HepG2 (cell line): Measurements from ENCODE around the gene PNRC1. TPM values are rescaled to one million over a fixed set of nuclear protein-coding genes. Genes with fewer than 3 reads are reported as not detected.

Source experiments
- CEBPG ChIP-seq: IDR thresholded peaks from 2 replicates; pipeline ENCODE4 v1.6.1; 2016
- GPN1 ChIP-seq: sonication (generic); formaldehyde crosslinking; IDR thresholded peaks from 2 replicates; pipeline ENCODE4 v1.5.1; 2020; ENCODE audit warnings: missing genetic modification reagents, borderline replicate concordance
- HCFC1 ChIP-seq: fragments of 150-350 bp; IDR thresholded peaks from 2 replicates; pipeline ENCODE4 v1.6.1; 2014; ENCODE audit warnings: low read depth, low read length
- HMG20B ChIP-seq: conservative IDR thresholded peaks from 2 replicates; pipeline ENCODE4 v1.6.1; 2016; ENCODE audit warnings: missing genetic modification reagents, missing compliant biosample characterization
- RBFOX2 ChIP-seq: fragments of 200-400 bp; formaldehyde crosslinking; IDR thresholded peaks from 2 replicates; pipeline ENCODE4 v1.6.1; 2017; ENCODE audit warnings: low read depth, mild to moderate bottlenecking, low read length
- SATB2 ChIP-seq: sonication (generic); formaldehyde crosslinking; IDR thresholded peaks from 2 replicates; pipeline ENCODE4 v1.5.0; 2020; ENCODE audit warnings: missing genetic modification reagents
- SP2 ChIP-seq: sonication (generic); formaldehyde crosslinking; IDR thresholded peaks from 2 replicates; pipeline ENCODE4 v1.5.1; 2020; ENCODE audit warnings: mild to moderate bottlenecking, missing genetic modification reagents
- SRF ChIP-seq: IDR thresholded peaks from 2 replicates; pipeline ENCODE4 v1.6.1; 2011; ENCODE audit warnings: mild to moderate bottlenecking, low read depth, low read length, moderate library complexity
- TGIF2 ChIP-seq: IDR thresholded peaks from 2 replicates; pipeline ENCODE4 v1.6.1; 2016; ENCODE audit warnings: control low read depth, missing compliant biosample characterization
- THAP11 ChIP-seq: IDR thresholded peaks from 2 replicates; pipeline ENCODE4 v1.6.1; 2016; ENCODE audit warnings: missing biosample characterization, missing genetic modification reagents
- TRIM24 ChIP-seq: sonication (generic); formaldehyde crosslinking; IDR thresholded peaks from 2 replicates; pipeline ENCODE4 v1.8.0; 2022; ENCODE audit warnings: mild to moderate bottlenecking, missing genetic modification reagents
- ZNF124 ChIP-seq: sonication (generic); formaldehyde crosslinking; IDR thresholded peaks from 2 replicates; pipeline ENCODE4 v1.4.0; 2020; ENCODE audit warnings: missing genetic modification reagents
- ZNF317 ChIP-seq: sonication (generic); formaldehyde crosslinking; IDR thresholded peaks from 2 replicates; pipeline ENCODE4 v1.5.0; 2020; ENCODE audit warnings: mild to moderate bottlenecking, missing genetic modification reagents
- ZNF354B ChIP-seq: sonication (generic); formaldehyde crosslinking; IDR thresholded peaks from 2 replicates; pipeline ENCODE4 v1.8.0; 2022; ENCODE audit warnings: mild to moderate bottlenecking, missing genetic modification reagents
- ZNF382 ChIP-seq: sonication (generic); formaldehyde crosslinking; IDR thresholded peaks from 2 replicates; pipeline ENCODE4 v1.5.0; 2020; ENCODE audit warnings: missing genetic modification reagents, mild to moderate bottlenecking, borderline replicate concordance
- ZNF572 ChIP-seq: sonication (generic); formaldehyde crosslinking; IDR thresholded peaks from 2 replicates; pipeline ENCODE4 v1.5.1; 2020; ENCODE audit warnings: mild to moderate bottlenecking, missing genetic modification reagents
- ZNF589 ChIP-seq: sonication (generic); formaldehyde crosslinking; conservative IDR thresholded peaks from 2 replicates; pipeline ENCODE4 v1.8.0; 2022; ENCODE audit warnings: mild to moderate bottlenecking, moderate library complexity, missing genetic modification reagents
- ZNF780A ChIP-seq: sonication (generic); formaldehyde crosslinking; IDR thresholded peaks from 2 replicates; pipeline ENCODE4 v1.8.0; 2022; ENCODE audit warnings: mild to moderate bottlenecking, missing genetic modification reagents, moderate library complexity
- ZNF839 ChIP-seq: sonication (generic); formaldehyde crosslinking; IDR thresholded peaks from 2 replicates; pipeline ENCODE4 v1.4.0; 2020; ENCODE audit warnings: missing genetic modification reagents, mild to moderate bottlenecking, borderline replicate concordance
- polyA plus RNA-seq, 8 experiments: library from polyadenylated mRNA; depleted of rRNA in 3 of 8; stranded (reverse) in 7 of 8; unstranded in 1 of 8; fragments of >200 nt; fragmentation: Illumina TruSeq in 4 of 8; extraction: Trizol in 4 of 8; gene quantifications; 2 replicates each; pipeline versions ENCODE4 v1.2.1 to v1.2.3, GENCODE V29; 2011 to 2016; ENCODE audit warnings: low read depth in 4 of 8, missing spikeins in 1 of 8, mixed read lengths in 1 of 8; ENCODE audit not compliant: insufficient read depth in 1 of 8
- total RNA-seq, 5 experiments: library from RNA; depleted of rRNA; stranded (reverse); fragments of >200 nt; fragmentation: Illumina TruSeq; extraction: Trizol; gene quantifications; 2 replicates each; pipeline ENCODE4 v1.2.3, GENCODE V29; 2016; ENCODE audit warnings: low read depth in 1 of 5
- TF ChIP-seq, protein P1 (sequence below): sonication (generic); formaldehyde crosslinking; IDR thresholded peaks from 2 replicates; pipeline ENCODE4 v1.4.0; 2020; ENCODE audit warnings: mild to moderate bottlenecking, missing genetic modification reagents, borderline replicate concordance
- TF ChIP-seq, protein P2 (sequence below): sonication (generic); formaldehyde crosslinking; IDR thresholded peaks from 2 replicates; pipeline ENCODE4 v1.4.0; 2020; ENCODE audit warnings: low read depth, missing genetic modification reagents
- TF ChIP-seq, protein P3 (sequence below): sonication (generic); formaldehyde crosslinking; IDR thresholded peaks from 2 replicates; pipeline ENCODE4 v1.9.0; 2022; ENCODE audit warnings: low read depth, missing genetic modification reagents
- TF ChIP-seq, protein P4 (sequence below): sonication (generic); formaldehyde crosslinking; IDR thresholded peaks from 2 replicates; pipeline ENCODE4 v1.5.0; 2020; ENCODE audit warnings: missing genetic modification reagents

Gene PNRC1
- total and polyA plus RNA-seq, 2 of the 13 experiments (the other 11 are each of a cell fraction or from before 2014, with no cell fraction given), result 17.6 to 36.0 TPM

DNA sequence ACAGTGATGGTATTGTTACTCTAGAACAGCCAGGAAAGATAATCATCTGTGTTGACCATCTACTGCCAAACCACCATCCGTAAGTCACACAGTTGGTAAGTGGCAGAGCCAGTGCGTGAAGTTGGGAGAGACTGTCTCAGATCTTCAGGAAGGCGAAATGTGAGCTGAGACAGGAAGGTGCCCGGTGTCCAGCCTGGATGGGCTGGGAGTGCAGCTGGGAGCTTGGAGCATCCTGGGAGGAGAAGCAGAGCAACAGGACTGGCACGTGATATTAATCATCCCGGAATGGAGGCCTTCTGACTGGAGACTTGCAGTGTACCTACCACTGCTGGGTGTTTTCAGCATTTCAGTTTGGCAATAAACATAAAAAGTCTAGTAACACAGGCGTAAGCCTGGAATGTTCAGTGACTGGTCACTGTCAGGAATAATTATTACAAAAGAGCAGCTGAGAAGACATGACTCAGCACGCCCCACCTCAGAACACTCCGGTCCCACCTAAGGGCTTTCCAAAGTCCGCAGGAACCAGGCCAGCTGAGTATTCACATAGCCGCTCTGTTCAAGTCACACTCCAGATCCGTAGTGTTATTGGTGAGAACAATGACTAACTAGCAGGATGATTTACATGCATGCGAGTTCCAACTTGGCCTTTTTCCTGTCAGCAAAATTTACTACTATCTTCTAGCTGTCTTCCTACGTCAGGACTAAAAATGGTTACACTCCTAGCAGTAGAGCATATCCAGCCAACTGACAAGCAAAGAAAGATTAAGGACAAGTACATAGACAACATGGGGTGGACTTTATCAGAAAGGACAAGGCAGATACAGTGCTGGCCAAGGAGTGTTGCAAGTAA, 45.1 kb upstream of the PNRC1 start (continued):
- TF ChIP-seq RBFOX2, result peak; percentile 48
- no peak for TF ChIP-seq ZNF354B (CRISPR knock-in tag)
- TF ChIP-seq, protein P1, sequence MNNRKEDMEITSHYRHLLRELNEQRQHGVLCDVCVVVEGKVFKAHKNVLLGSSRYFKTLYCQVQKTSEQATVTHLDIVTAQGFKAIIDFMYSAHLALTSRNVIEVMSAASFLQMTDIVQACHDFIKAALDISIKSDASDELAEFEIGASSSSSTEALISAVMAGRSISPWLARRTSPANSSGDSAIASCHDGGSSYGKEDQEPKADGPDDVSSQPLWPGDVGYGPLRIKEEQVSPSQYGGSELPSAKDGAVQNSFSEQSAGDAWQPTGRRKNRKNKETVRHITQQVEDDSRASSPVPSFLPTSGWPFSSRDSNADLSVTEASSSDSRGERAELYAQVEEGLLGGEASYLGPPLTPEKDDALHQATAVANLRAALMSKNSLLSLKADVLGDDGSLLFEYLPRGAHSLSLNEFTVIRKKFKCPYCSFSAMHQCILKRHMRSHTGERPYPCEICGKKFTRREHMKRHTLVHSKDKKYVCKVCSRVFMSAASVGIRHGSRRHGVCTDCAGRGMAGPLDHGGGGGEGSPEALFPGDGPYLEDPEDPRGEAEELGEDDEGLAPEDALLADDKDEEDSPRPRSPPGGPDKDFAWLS (CRISPR knock-in tag), result no peak
- no peak for TF ChIP-seq SRF
- no peak for TF ChIP-seq HCFC1
- TF ChIP-seq ZNF572, result no peak
- no peak for TF ChIP-seq TRIM24
- TF ChIP-seq ZNF124 (CRISPR knock-in tag), result no peak
- no peak for TF ChIP-seq ZNF589 (CRISPR knock-in tag)
- TF ChIP-seq, protein P2, sequence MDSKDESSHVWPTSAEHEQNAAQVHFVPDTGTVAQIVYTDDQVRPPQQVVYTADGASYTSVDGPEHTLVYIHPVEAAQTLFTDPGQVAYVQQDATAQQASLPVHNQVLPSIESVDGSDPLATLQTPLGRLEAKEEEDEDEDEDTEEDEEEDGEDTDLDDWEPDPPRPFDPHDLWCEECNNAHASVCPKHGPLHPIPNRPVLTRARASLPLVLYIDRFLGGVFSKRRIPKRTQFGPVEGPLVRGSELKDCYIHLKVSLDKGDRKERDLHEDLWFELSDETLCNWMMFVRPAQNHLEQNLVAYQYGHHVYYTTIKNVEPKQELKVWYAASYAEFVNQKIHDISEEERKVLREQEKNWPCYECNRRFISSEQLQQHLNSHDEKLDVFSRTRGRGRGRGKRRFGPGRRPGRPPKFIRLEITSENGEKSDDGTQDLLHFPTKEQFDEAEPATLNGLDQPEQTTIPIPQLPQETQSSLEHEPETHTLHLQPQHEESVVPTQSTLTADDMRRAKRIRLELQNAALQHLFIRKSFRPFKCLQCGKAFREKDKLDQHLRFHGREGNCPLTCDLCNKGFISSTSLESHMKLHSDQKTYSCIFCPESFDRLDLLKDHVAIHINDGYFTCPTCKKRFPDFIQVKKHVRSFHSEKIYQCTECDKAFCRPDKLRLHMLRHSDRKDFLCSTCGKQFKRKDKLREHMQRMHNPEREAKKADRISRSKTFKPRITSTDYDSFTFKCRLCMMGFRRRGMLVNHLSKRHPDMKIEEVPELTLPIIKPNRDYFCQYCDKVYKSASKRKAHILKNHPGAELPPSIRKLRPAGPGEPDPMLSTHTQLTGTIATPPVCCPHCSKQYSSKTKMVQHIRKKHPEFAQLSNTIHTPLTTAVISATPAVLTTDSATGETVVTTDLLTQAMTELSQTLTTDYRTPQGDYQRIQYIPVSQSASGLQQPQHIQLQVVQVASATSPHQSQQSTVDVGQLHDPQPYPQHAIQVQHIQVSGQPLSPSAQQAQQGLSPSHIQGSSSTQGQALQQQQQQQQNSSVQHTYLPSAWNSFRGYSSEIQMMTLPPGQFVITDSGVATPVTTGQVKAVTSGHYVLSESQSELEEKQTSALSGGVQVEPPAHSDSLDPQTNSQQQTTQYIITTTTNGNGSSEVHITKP, result no peak
- no peak for TF ChIP-seq SATB2 (CRISPR knock-in tag)
- TF ChIP-seq CEBPG, result peak; percentile 11
- no peak for TF ChIP-seq SP2 (CRISPR knock-in tag)
- no peak for TF ChIP-seq ZNF382 (CRISPR knock-in tag)
- TF ChIP-seq HMG20B (CRISPR knock-in tag), result no peak
- TF ChIP-seq, protein P3, sequence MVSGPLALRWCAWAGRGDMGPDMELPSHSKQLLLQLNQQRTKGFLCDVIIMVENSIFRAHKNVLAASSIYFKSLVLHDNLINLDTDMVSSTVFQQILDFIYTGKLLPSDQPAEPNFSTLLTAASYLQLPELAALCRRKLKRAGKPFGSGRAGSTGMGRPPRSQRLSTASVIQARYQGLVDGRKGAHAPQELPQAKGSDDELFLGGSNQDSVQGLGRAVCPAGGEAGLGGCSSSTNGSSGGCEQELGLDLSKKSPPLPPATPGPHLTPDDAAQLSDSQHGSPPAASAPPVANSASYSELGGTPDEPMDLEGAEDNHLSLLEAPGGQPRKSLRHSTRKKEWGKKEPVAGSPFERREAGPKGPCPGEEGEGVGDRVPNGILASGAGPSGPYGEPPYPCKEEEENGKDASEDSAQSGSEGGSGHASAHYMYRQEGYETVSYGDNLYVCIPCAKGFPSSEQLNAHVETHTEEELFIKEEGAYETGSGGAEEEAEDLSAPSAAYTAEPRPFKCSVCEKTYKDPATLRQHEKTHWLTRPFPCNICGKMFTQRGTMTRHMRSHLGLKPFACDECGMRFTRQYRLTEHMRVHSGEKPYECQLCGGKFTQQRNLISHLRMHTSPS (CRISPR knock-in tag), result no peak
- TF ChIP-seq ZNF839 (CRISPR knock-in tag), result no peak
- TF ChIP-seq THAP11 (CRISPR knock-in tag), result peak; percentile 27
- TF ChIP-seq, protein P4, sequence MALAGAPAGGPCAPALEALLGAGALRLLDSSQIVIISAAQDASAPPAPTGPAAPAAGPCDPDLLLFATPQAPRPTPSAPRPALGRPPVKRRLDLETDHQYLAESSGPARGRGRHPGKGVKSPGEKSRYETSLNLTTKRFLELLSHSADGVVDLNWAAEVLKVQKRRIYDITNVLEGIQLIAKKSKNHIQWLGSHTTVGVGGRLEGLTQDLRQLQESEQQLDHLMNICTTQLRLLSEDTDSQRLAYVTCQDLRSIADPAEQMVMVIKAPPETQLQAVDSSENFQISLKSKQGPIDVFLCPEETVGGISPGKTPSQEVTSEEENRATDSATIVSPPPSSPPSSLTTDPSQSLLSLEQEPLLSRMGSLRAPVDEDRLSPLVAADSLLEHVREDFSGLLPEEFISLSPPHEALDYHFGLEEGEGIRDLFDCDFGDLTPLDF (CRISPR knock-in tag), result no peak
- TF ChIP-seq ZNF780A, result no peak
- TF ChIP-seq GPN1 (CRISPR knock-in tag), result no peak
- 0 out of 2 replicates have a peak, but pooled peaks have one; percentile 52 for TF ChIP-seq TGIF2 (CRISPR knock-in tag)
- no peak for TF ChIP-seq ZNF317 (CRISPR knock-in tag)
